Measurements from ENCODE around the gene SLC39A9. TPM values are rescaled to one million over a fixed set of nuclear protein-coding genes. Genes with fewer than 3 reads are reported as not detected.
A peak's percentile ranks its signal among the peaks of the same experiment; 100 is the strongest.

Gene SLC39A9
- total RNA-seq (2012; rRNA removed) (137 and 168 TPM in 2 replicates), polyA plus RNA-seq (2012; rRNA removed) (33.1 and 41.4 TPM in 2 replicates), Bru-seq, nascent RNA (percentile 84 among the genes with signal in this experiment), BruChase-seq, experiment 1, labeled RNA remaining after a 6-hour chase (percentile 92 among the genes with signal in this experiment), BruChase-seq, experiment 2, labeled RNA remaining after a 2-hour chase (percentile 85 among the genes with signal in this experiment)
- 19.5 and 28.5 TPM in 2 replicates for polyA plus RNA-seq (2012; cell fraction: cytosol; rRNA removed)
- 16.3 and 29.5 TPM in 2 replicates for polyA plus RNA-seq (2012; cell fraction: nucleus; rRNA removed; ENCODE audit: low replicate concordance)
- long read RNA-seq, full-length matches to known transcripts = 12 of 26 reads
- long read RNA-seq, partial matches to known transcripts = 3 of 26 reads
- long read RNA-seq, other reads (novel, unspliced or antisense) = 11 of 26 reads

- Histone ChIP-seq H3K18ac (ENCODE audit: low read depth, low read length) (peak within 1 kb of the TSS; percentile 84), H3K4me3 (ENCODE audit: insufficient read depth, low read depth, low read length) (peak within 1 kb of the TSS; percentile 57), H4K5ac (ENCODE audit: low read depth, low read length) (peak within 1 kb of the TSS; percentile 98), H3K9me1 (ENCODE audit: insufficient read depth, low read length) (peaks cover 9% of the 10 kb centered on the region), H4K8ac (ENCODE audit: low read depth in 2 of 2, low read length in 2 of 2) (peak within 1 kb of the TSS; percentile 58 to 98), H4K91ac (ENCODE audit: insufficient read depth, low read depth, low read length) (peak within 1 kb of the TSS; percentile 95), H3K27ac (ENCODE audit: insufficient read depth, low read length) (peak within 1 kb of the TSS; percentile 94), H3K36me3 (ENCODE audit: control insufficient read depth, insufficient read depth, low read length) (peaks cover 12% of the 10 kb centered on the region), H3K79me1 (ENCODE audit: low read depth in 1 of 2, low read length in 2 of 2) (peaks cover 25 to 62% of the 10 kb centered on the region in 2 experiments), H3K27me3 (ENCODE audit: control insufficient read depth, insufficient read depth, low read length) (no peaks in the 10 kb centered on the region), H3K4me2 (ENCODE audit: low read depth, low read length) (peak within 1 kb of the TSS; percentile 87), H2AFZ (replicated peaks; ENCODE audit: low read length, poor library complexity) (peak within 1 kb of the TSS; percentile 84), H3K23ac (ENCODE audit: low read depth, low read length) (peak within 1 kb of the TSS; percentile 96), H3K9me3 (ENCODE audit: control insufficient read depth, insufficient read depth, low read length) (no peaks in the 10 kb centered on the region), H4K20me1 (ENCODE audit: insufficient read depth, low read length) (peaks cover 24% of the 10 kb centered on the region), H3K14ac (replicated peaks; ENCODE audit: low read depth, low read length) (peak within 1 kb of the TSS; percentile 95), H2BK5ac (ENCODE audit: low read depth, low read length, poor library complexity, severe bottlenecking) (peak within 1 kb of the TSS; percentile 92), H2BK20ac (ENCODE audit: low read depth, low read length) (peak within 1 kb of the TSS; percentile 66), H2AK5ac (ENCODE audit: low read depth, low read length) (peak within 1 kb of the TSS; percentile 65), H2AK9ac (replicated peaks; ENCODE audit: low read depth, low read length, poor library complexity) (peak within 1 kb of the TSS; percentile 68), H2BK15ac (ENCODE audit: low read depth, low read length) (peak within 1 kb of the TSS; percentile 52; the same call in 1 of the 3 replicates), H2BK120ac (ENCODE audit: low read depth, low read length) (peak within 1 kb of the TSS; percentile 86), H3K4me1 (ENCODE audit: control insufficient read depth, insufficient read depth, low read length) (peaks cover 1% of the 10 kb centered on the region; the same call in 1 of the 2 replicates), H3K9ac (ENCODE audit: low read depth, low read length) (peak within 1 kb of the TSS; percentile 96), H3K56ac (ENCODE audit: extremely low read depth, insufficient read depth, low read length) (peak within 1 kb of the TSS; percentile 98), H3K4ac (ENCODE audit: low read depth, low read length) (peak within 1 kb of the TSS; percentile 94)
- ATAC-seq (ENCODE audit: low read depth) (peak; percentile 93), DNase-seq (peak; percentile 97)
- in situ Hi-C loops (cut with MboI; ENCODE audit: low sequenced_read_pairs) = no loop called here
- BruUV-seq (replicated peaks) = no TSS peak
- 0% methylated on average over 4 of the region's 53 CpGs; no CpG with 5 or more reads in 1 of the 2 experiments for WGBS, 2 experiments (ENCODE audit: extremely low coverage in 2 of 2, insufficient read length in 1 of 2)
- TF ChIP-seq MXI1 (IDR thresholded peaks at IDR 0.05; ENCODE audit: borderline replicate concordance, low read depth, low read length) = peak; percentile 69; the same call in 1 of the 2 replicates
- peak; percentile 40; the same call in 1 of the 2 replicates for TF ChIP-seq MAZ (IDR thresholded peaks at IDR 0.05; ENCODE audit: borderline replicate concordance, low read depth, low read length)
- TF ChIP-seq NFE2L2 (IDR thresholded peaks at IDR 0.05; ENCODE audit: low read depth, low read length) = no peak
- no peak for TF ChIP-seq FOS (IDR thresholded peaks at IDR 0.05; ENCODE audit: low read depth, low read length)
- TF ChIP-seq CTCF (conservative IDR thresholded peaks at IDR 0.05; ENCODE audit: low read depth, low read length) = 0 out of 2 replicates have a peak, but pooled peaks have one; percentile 0
- TF ChIP-seq CEBPB (IDR thresholded peaks at IDR 0.05; ENCODE audit: low read depth, low read length) = no peak
- 0 out of 2 replicates have a peak, but pooled peaks have one; percentile 12 for TF ChIP-seq CHD1 (IDR thresholded peaks at IDR 0.05; ENCODE audit: low read depth, low read length)
- TF ChIP-seq POLR2A (IDR thresholded peaks at IDR 0.05; ENCODE audit: low read depth, low read length) = peak; percentile 93
- dilution Hi-C loops (cut with HindIII; ENCODE audit: low sequenced_read_pairs, unreplicated experiment) = no loop called here
- ChIA-PET CTCF (interaction anchor here (0.6 to 1.0 kb wide), 2 partner anchors 15 to 269 kb away, joined by 3 read pairs; no protein-coding TSS in a partner anchor), POLR2A (ENCODE audit: unreplicated experiment) (interaction anchor here (0.6 to 0.7 kb wide), 3 partner anchors 15 to 440 kb away, joined by 3 to 6 read pairs (median 3); no protein-coding TSS in a partner anchor)
- intact Hi-C loops (cut with micrococcal nuclease) = loop anchor here (1.0 to 2.0 kb wide), 2 partner anchors 62 to 155 kb away; no protein-coding TSS in a partner anchor
Observed at GRCh38 chr14:69398053-69398817, at the start of gene SLC39A9, which contains the start of gene ERH. SLC39A9 (plus strand) TSS chr14:69398692; CDS start chr14:69399370, 678 bp downstream. ERH (minus strand) TSS chr14:69398299; CDS start chr14:69398233, 66 bp downstream.
